K562 (cell line): ENCODE measurements around the gene DGCR8. TPM values are rescaled to one million over a fixed set of nuclear protein-coding genes. Genes with fewer than 3 reads are reported as not detected.

ENCODE experiments used
- CREM ChIP-seq: IDR thresholded peaks from 2 replicates; pipeline ENCODE4 v1.6.1; 2014; ENCODE audit warnings: antibody characterized with exemption, low read depth
- DMBX1 ChIP-seq: fragments of 250-450 bp; sonication (Bioruptor Pico); IDR thresholded peaks from 2 replicates; pipeline ENCODE4 v1.8.0; 2022; ENCODE audit warnings: inconsistent platforms, mild to moderate bottlenecking, moderate library complexity, borderline replicate concordance
- ELF1 ChIP-seq: fragments of 200-800 bp; sonication (Bioruptor generic); IDR thresholded peaks from 2 replicates; pipeline ENCODE4 v1.6.1; 2016; ENCODE audit warnings: missing genetic modification characterization, missing compliant biosample characterization
- KLF10 ChIP-seq: fragments of 250-450 bp; sonication (Bioruptor Pico); IDR thresholded peaks from 2 replicates; pipeline ENCODE4 v1.6.1; 2021; ENCODE audit warnings: matching md5 sums
- MAFG ChIP-seq: fragments of 450-650 bp; conservative IDR thresholded peaks from 2 replicates; pipeline ENCODE4 v1.6.1; 2016; ENCODE audit warnings: missing genetic modification characterization, missing compliant biosample characterization
- MYNN ChIP-seq, 2 experiments: sonication (generic); formaldehyde crosslinking in 1 of 2; IDR thresholded peaks; 2 replicates each; pipeline versions ENCODE4 v1.5.0 to v1.6.1; 2016 to 2020; ENCODE audit warnings: antibody characterized with exemption in 1 of 2, missing genetic modification reagents in 1 of 2
- NR2C2 ChIP-seq, 2 experiments: fragments of 200-800 bp in 1 of 2; sonication (Bioruptor generic) in 1 of 2; sonication (generic) in 1 of 2; formaldehyde crosslinking in 1 of 2; IDR thresholded peaks; 2 replicates each; pipeline versions ENCODE4 v1.6.1 to v1.8.0; 2016 to 2022; ENCODE audit warnings: mild to moderate bottlenecking in 1 of 2, missing compliant biosample characterization in 1 of 2, missing genetic modification characterization in 1 of 2, missing genetic modification reagents in 1 of 2
- NR4A1 ChIP-seq, 2 experiments: fragments of 250-450 bp in 1 of 2; fragments of 450-650 bp in 1 of 2; sonication (Bioruptor Pico) in 1 of 2; IDR thresholded peaks; 2 replicates each; pipeline versions ENCODE4 v1.4.0 to v1.6.1; 2016 to 2020; ENCODE audit warnings: mild to moderate bottlenecking in 2 of 2, missing compliant biosample characterization in 1 of 2, missing genetic modification characterization in 1 of 2, moderate library complexity in 1 of 2
- POLR2AphosphoS5 ChIP-seq: IDR thresholded peaks from 2 replicates; pipeline ENCODE4 v1.6.1; 2011; ENCODE audit warnings: mild to moderate bottlenecking, low read depth, low read length, moderate library complexity; ENCODE audit not compliant: control insufficient read depth, insufficient read depth
- SMC3 ChIP-seq: conservative IDR thresholded peaks from 2 replicates; pipeline ENCODE4 v1.6.1; 2011; ENCODE audit warnings: low read depth, low read length, improper control_type of control experiment; ENCODE audit not compliant: insufficient read depth
- SNRNP70 ChIP-seq: fragments of 200-400 bp; formaldehyde crosslinking; optimal IDR thresholded peaks from 2 replicates; pipeline ENCODE3; 2017; ENCODE audit warnings: low read depth, low read length
- TAF9B ChIP-seq: fragments of 450-650 bp; IDR thresholded peaks from 2 replicates; pipeline ENCODE4 v1.6.1; 2018; ENCODE audit warnings: mild to moderate bottlenecking; ENCODE audit not compliant: partially characterized antibody
- TRIM24 ChIP-seq, 2 experiments: fragments of 450-650 bp; IDR thresholded peaks; 2 replicates each; pipeline ENCODE4 v1.6.1; 2016
- XRCC5 ChIP-seq: fragments of 200-400 bp; formaldehyde crosslinking; IDR thresholded peaks from 2 replicates; pipeline ENCODE4 v1.6.1; 2017; ENCODE audit warnings: low read depth, mild to moderate bottlenecking, low read length
- ZFP1 ChIP-seq: fragments of 450-650 bp; formaldehyde crosslinking; IDR thresholded peaks from 2 replicates; pipeline ENCODE4 v1.4.0; 2020; ENCODE audit warnings: mild to moderate bottlenecking, mixed read lengths
- ZNF197 ChIP-seq: fragments of 200-800 bp; sonication (Bioruptor generic); IDR thresholded peaks from 2 replicates; pipeline ENCODE4 v1.6.1; 2016; ENCODE audit warnings: low read depth, missing genetic modification characterization, missing compliant biosample characterization
- ZNF444 ChIP-seq: fragments of 250-450 bp; sonication (Bioruptor Pico); IDR thresholded peaks from 2 replicates; pipeline ENCODE4 v1.4.0; 2020; ENCODE audit warnings: mild to moderate bottlenecking, moderate library complexity
- ZNF507 ChIP-seq: conservative IDR thresholded peaks from 2 replicates; pipeline ENCODE4 v1.6.1; 2017; ENCODE audit warnings: missing genetic modification characterization, missing compliant biosample characterization
- polyA plus RNA-seq, 8 experiments: library from polyadenylated mRNA; depleted of rRNA in 4 of 8; stranded (reverse) in 5 of 8; unstranded in 3 of 8; fragments of >200 nt; fragmentation: Nextera tagmentation in 2 of 8; fragmentation: Illumina TruSeq in 1 of 8; extraction: Ambion mirVana in 2 of 8; extraction: Trizol in 1 of 8; gene quantifications; 2 replicates each; pipeline versions ENCODE4 v1.2.1 to v1.2.3, GENCODE V29; 2011 to 2014; ENCODE audit warnings: inconsistent platforms in 1 of 8, missing spikeins in 1 of 8
- total RNA-seq, 7 experiments: library from RNA; depleted of rRNA in 6 of 7; stranded (reverse); fragments of >200 nt in 6 of 7; fragmentation: Illumina TruSeq in 2 of 7; extraction: Trizol in 2 of 7; gene quantifications; 2 replicates each; pipeline versions ENCODE4 v1.2.1 to v1.2.3, GENCODE V29; 2011 to 2021; ENCODE audit warnings: low replicate concordance in 1 of 7
- TF ChIP-seq, protein P1 (sequence below): fragments of 250-450 bp; sonication (Bioruptor Pico); IDR thresholded peaks from 2 replicates; pipeline ENCODE4 v1.5.0; 2021
- TF ChIP-seq, protein P2 (sequence below), 3 experiments: IDR thresholded peaks in 2 of 3; conservative IDR thresholded peaks in 1 of 3; 2 replicates each; pipeline ENCODE4 v1.5.1; 2011 to 2012; ENCODE audit warnings: low read length in 3 of 3, mild to moderate bottlenecking in 3 of 3, control low read depth in 2 of 3, improper control_type of control experiment in 1 of 3, inconsistent platforms in 1 of 3, low read depth in 1 of 3, mixed read lengths in 1 of 3, moderate library complexity in 1 of 3; ENCODE audit not compliant: insufficient read depth in 2 of 3
- TF ChIP-seq, protein P3 (sequence below): fragments of 250-450 bp; sonication (Bioruptor Pico); IDR thresholded peaks from 2 replicates; pipeline ENCODE4 v1.8.0; 2021; ENCODE audit warnings: moderate library complexity, mild to moderate bottlenecking, inconsistent platforms

The DGCR8 gene
- total and polyA plus RNA-seq, 9 of the 15 experiments (the other 6 are each of a cell fraction or from before 2014, with no cell fraction given), result 5.9 to 144 (median 80.1) TPM

DNA sequence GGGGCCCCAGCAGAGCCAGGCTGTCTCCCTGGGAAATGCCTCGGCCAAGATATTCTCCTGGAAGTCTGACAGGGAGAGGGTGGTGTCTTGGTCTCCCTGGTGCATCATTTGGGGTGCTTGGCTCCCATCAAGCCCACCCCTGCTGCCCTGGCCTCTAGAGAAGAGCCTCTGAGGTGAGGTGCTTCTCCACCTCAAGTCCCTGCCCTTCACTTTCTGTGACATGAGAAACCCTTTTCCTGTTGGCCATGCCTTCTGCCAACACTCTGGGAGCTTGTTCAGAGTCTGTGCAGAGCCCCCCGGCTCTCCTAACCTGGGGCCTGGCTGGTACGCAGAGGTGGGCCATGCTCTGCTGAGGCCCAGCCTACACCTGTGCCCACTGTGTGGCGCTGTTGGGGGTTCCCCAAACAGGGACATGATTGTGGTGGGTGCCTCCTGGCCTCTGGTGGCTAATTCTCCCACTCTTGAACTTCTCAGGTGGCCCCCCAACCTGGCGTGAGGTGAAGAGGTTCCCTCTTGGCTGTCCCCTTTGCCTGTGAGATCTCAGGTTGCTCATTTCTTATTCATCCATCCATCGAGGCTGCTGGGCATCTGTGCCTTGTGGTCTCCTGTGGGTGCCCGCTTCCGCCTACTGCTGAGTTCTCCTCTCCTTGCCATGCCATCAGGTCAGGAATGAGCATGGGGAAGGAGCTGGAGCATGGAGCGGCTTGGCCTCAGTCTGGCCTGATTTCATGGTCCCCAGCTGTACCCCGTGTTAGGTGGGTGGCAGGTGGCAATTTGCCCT lies 19.2 kb upstream of the DGCR8 start (continued):
- TF ChIP-seq, protein P1, sequence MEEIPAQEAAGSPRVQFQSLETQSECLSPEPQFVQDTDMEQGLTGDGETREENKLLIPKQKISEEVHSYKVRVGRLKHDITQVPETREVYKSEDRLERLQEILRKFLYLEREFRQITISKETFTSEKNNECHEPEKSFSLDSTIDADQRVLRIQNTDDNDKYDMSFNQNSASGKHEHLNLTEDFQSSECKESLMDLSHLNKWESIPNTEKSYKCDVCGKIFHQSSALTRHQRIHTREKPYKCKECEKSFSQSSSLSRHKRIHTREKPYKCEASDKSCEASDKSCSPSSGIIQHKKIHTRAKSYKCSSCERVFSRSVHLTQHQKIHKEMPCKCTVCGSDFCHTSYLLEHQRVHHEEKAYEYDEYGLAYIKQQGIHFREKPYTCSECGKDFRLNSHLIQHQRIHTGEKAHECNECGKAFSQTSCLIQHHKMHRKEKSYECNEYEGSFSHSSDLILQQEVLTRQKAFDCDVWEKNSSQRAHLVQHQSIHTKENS (CRISPR knock-in tag), result no peak
- TF ChIP-seq SNRNP70 (no peak), ZNF507 (tag) (no peak), TRIM24 (IDR thresholded peaks at IDR 0.05) (no peak), TAF9B (no peak), SMC3 (no peak; the same call in 1 of the 2 replicates), ZFP1 (CRISPR knock-in tag) (no peak), CREM (no peak), XRCC5 (no peak), ZNF197 (CRISPR knock-in tag) (no peak), NR2C2 (CRISPR knock-in tag; IDR thresholded peaks at IDR 0.05) (no peak), NR2C2 (tag; IDR thresholded peaks at IDR 0.05) (no peak), NR4A1 (CRISPR knock-in tag; IDR thresholded peaks at IDR 0.05) (no peak), NR4A1 (tag; IDR thresholded peaks at IDR 0.05) (no peak), MAFG (no peak), KLF10 (CRISPR knock-in tag) (no peak), ZNF444 (no peak), POLR2AphosphoS5 (no peak), DMBX1 (no peak), MYNN (IDR thresholded peaks at IDR 0.05) (no peak), MYNN (CRISPR knock-in tag; IDR thresholded peaks at IDR 0.05) (no peak), ELF1 (tag) (no peak)
- TF ChIP-seq, protein P2, sequence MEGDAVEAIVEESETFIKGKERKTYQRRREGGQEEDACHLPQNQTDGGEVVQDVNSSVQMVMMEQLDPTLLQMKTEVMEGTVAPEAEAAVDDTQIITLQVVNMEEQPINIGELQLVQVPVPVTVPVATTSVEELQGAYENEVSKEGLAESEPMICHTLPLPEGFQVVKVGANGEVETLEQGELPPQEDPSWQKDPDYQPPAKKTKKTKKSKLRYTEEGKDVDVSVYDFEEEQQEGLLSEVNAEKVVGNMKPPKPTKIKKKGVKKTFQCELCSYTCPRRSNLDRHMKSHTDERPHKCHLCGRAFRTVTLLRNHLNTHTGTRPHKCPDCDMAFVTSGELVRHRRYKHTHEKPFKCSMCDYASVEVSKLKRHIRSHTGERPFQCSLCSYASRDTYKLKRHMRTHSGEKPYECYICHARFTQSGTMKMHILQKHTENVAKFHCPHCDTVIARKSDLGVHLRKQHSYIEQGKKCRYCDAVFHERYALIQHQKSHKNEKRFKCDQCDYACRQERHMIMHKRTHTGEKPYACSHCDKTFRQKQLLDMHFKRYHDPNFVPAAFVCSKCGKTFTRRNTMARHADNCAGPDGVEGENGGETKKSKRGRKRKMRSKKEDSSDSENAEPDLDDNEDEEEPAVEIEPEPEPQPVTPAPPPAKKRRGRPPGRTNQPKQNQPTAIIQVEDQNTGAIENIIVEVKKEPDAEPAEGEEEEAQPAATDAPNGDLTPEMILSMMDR (IDR thresholded peaks at IDR 0.05 in 2 of 3, conservative IDR thresholded peaks at IDR 0.05 in 1 of 3; ENCODE audit: insufficient read depth in 2 of 3, low read depth in 1 of 3, low read length in 3 of 3), result peak; percentile 49 to 79 (median 64)
- TF ChIP-seq, protein P3, sequence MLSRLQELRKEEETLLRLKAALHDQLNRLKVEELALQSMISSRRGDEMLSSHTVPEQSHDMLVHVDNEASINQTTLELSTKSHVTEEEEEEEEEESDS (CRISPR knock-in tag), result no peak
